Endothelial cell of umbilical vein (primary cell): ENCODE measurements around the gene INSRR. TPM values are rescaled to one million over a fixed set of nuclear protein-coding genes. Genes with fewer than 3 reads are reported as not detected.

Source experiments
- BruUV-seq: library from RNA; stranded (reverse); fragments of 400-500 nt; replicated peaks from 2 replicates; lab custom pipeline; 2021; lab: Mats Ljungman, UMichigan
- CTCF ChIA-PET: fragments of 300-600, 350-600 bp; sonication (Branson Sonifier 250); formaldehyde crosslinking; loops from one replicate; lab custom pipeline; 2021; ENCODE audit warnings: antibody characterized with exemption, inconsistent platforms; lab: Charles Lee
- POLR2A ChIA-PET: fragments of 300-600, 350-600 bp; sonication (Branson Sonifier 250); formaldehyde crosslinking; loops from one replicate; lab custom pipeline; 2021; ENCODE audit warnings: antibody characterized with exemption, inconsistent platforms; lab: Charles Lee
- DNase-seq: peaks from one replicate; pipeline ENCODE4 v3.0.0-alpha.2; 2011; ENCODE audit warnings: low read depth, low spot score
- FAIRE-seq: peaks from 2 replicates; lab custom pipeline; 2011; peaks lifted over from hg19 to GRCh38; lab: Jason Lieb, UNC
- H2AFZ ChIP-seq: 2 replicates; pipeline ENCODE4 v1.6.0; 2012; ENCODE audit warnings: low read depth, low read length, control low read depth, inconsistent platforms
- H3K27ac ChIP-seq: 2 replicates; pipeline ENCODE4 v1.5.1; 2011; ENCODE audit warnings: low read depth, mild to moderate bottlenecking, control low read depth, low read length, moderate library complexity; ENCODE audit not compliant: insufficient read depth
- H3K27me3 ChIP-seq, 2 experiments: 2 replicates each; pipeline versions ENCODE4 v1.6.0 to v1.6.1; 2011; ENCODE audit warnings: low read length in 2 of 2, mixed read lengths in 1 of 2; ENCODE audit not compliant: control insufficient read depth in 2 of 2, insufficient read depth in 2 of 2
- H3K36me3 ChIP-seq, 2 experiments: 2 replicates in 1 of 2; 3 replicates in 1 of 2; pipeline ENCODE4 v1.5.1; 2011; ENCODE audit warnings: low read length in 2 of 2, mild to moderate bottlenecking in 1 of 2, moderate library complexity in 1 of 2; ENCODE audit not compliant: control insufficient read depth in 2 of 2, insufficient read depth in 2 of 2; ENCODE audit errors: extremely low read depth in 1 of 2
- H3K4me1 ChIP-seq: 3 replicates; pipeline ENCODE4 v1.5.1; 2011; ENCODE audit warnings: mild to moderate bottlenecking, low read length; ENCODE audit not compliant: control insufficient read depth, insufficient read depth; ENCODE audit errors: extremely low read depth
- H3K4me2 ChIP-seq: 2 replicates; pipeline ENCODE4 v1.6.1; 2011; ENCODE audit warnings: low read length, control low read depth, mixed read lengths; ENCODE audit not compliant: insufficient read depth
- H3K4me3 ChIP-seq, 3 experiments: fragments of 200-600 bp in 1 of 3; sonication (generic), shearing (Covaris generic) in 1 of 3; replicated peaks in 1 of 3; 2 replicates each; pipeline ENCODE4 v1.5.1; 2011 to 2016; ENCODE audit warnings: control low read depth in 3 of 3, low read length in 3 of 3, mild to moderate bottlenecking in 2 of 3, inconsistent platforms in 1 of 3, low read depth in 1 of 3, moderate library complexity in 1 of 3; ENCODE audit not compliant: insufficient read depth in 1 of 3
- H3K79me2 ChIP-seq: 2 replicates; pipeline ENCODE4 v1.6.0; 2012; ENCODE audit warnings: low read length, inconsistent platforms; ENCODE audit not compliant: control insufficient read depth, insufficient read depth
- H3K9ac ChIP-seq: replicated peaks from 2 replicates; pipeline ENCODE3; 2011; ENCODE audit warnings: low read length, control low read depth; ENCODE audit not compliant: insufficient read depth; ENCODE audit errors: extremely low read depth
- H3K9me1 ChIP-seq: replicated peaks from 3 replicates; pipeline ENCODE4 v1.6.0; 2011; ENCODE audit warnings: mild to moderate bottlenecking, low read length; ENCODE audit not compliant: control insufficient read depth, insufficient read depth; ENCODE audit errors: extremely low read depth
- H3K9me3 ChIP-seq: replicated peaks from 2 replicates; pipeline ENCODE4 v1.5.1; 2012; ENCODE audit warnings: low read length, inconsistent platforms; ENCODE audit not compliant: control insufficient read depth, insufficient read depth
- H4K20me1 ChIP-seq: replicated peaks from 2 replicates; pipeline ENCODE3; 2011; ENCODE audit warnings: mild to moderate bottlenecking, low read length; ENCODE audit not compliant: control insufficient read depth, insufficient read depth; ENCODE audit errors: extremely low read depth
- CTCF ChIP-seq, 2 donors: IDR thresholded peaks; 1 replicate in 1 of 2; 2 replicates in 1 of 2; pipeline ENCODE4 v1.5.1; 2011; ENCODE audit warnings: low read length in 2 of 2, mild to moderate bottlenecking in 2 of 2, moderate library complexity in 2 of 2, control low read depth in 1 of 2, inconsistent platforms in 1 of 2, low read depth in 1 of 2; ENCODE audit not compliant: insufficient read depth in 1 of 2; ENCODE audit errors: extremely low read depth in 1 of 2
- EZH2 ChIP-seq: IDR thresholded peaks from 2 replicates; pipeline ENCODE4 v1.6.1; 2012; ENCODE audit warnings: borderline replicate concordance, low read depth, mild to moderate bottlenecking, moderate library complexity, low read length, inconsistent platforms; ENCODE audit not compliant: severe bottlenecking
- GATA2 ChIP-seq: IDR thresholded peaks from 2 replicates; pipeline ENCODE4 v1.7.0; 2011; ENCODE audit warnings: low read depth, mild to moderate bottlenecking, moderate library complexity, mixed read lengths, low read length; ENCODE audit not compliant: insufficient read length, insufficient read depth
- JUN ChIP-seq: IDR thresholded peaks from 2 replicates; pipeline ENCODE4 v1.6.1; 2011; ENCODE audit warnings: borderline replicate concordance, low read depth; ENCODE audit not compliant: insufficient read length, insufficient read depth
- MAX ChIP-seq: IDR thresholded peaks from 2 replicates; pipeline ENCODE4 v1.6.1; 2011; ENCODE audit not compliant: insufficient read depth, insufficient read length
- MYC ChIP-seq: IDR thresholded peaks from one replicate; pipeline ENCODE4 v1.6.1; 2011; ENCODE audit warnings: mild to moderate bottlenecking, low read depth, low read length
- POLR2A ChIP-seq: IDR thresholded peaks from 2 replicates; pipeline ENCODE4 v1.6.1; 2012; ENCODE audit warnings: low read depth, mild to moderate bottlenecking, control low read depth, low read length
- POLR2AphosphoS5 ChIP-seq: IDR thresholded peaks from 2 replicates; pipeline ENCODE4 v1.6.1; 2012; ENCODE audit warnings: low read depth, mild to moderate bottlenecking, control low read depth, low read length, moderate library complexity; ENCODE audit not compliant: insufficient read depth
- dilution Hi-C: fragments of 300-500 bp; cut with MboI; formaldehyde crosslinking; loops from one replicate; pipeline ENCODE4 v1.15.0; 2019; ENCODE audit warnings: low sequenced_read_pairs; ENCODE audit not compliant: extremely low pct_ligation_motif_present
- intact Hi-C: fragments of 100-400 bp; cut with micrococcal nuclease; formaldehyde crosslinking; loops from one replicate; pipeline ENCODE4 v1.10.0; 2022
- polyA plus RNA-seq, 4 experiments: library from polyadenylated mRNA; depleted of rRNA in 3 of 4; stranded (reverse) in 3 of 4; unstranded in 1 of 4; fragments of >200 nt; gene quantifications; 2 replicates each; pipeline versions ENCODE4 v1.2.1 to v1.2.3, GENCODE V29; 2011 to 2012; ENCODE audit warnings: missing spikeins in 1 of 4
- total RNA-seq: library from RNA; stranded (reverse); gene quantifications from 2 replicates; pipeline ENCODE4 v1.2.3, GENCODE V29; 2021

INSRR gene
- total and polyA plus RNA-seq, 2 donors (not counting 3 experiments of a cell fraction or from before 2014, with no cell fraction given): not detected

GRCh38 chr1:156815307-156815826 lies 43.5 kb downstream of the INSRR start:
- intact Hi-C loops (loop anchor here (1.0 kb wide), 1 partner anchor 45 kb away; the partner anchor contains the start of gene NTRK1), dilution Hi-C loops (no loop called here)
- FAIRE-seq (peak; percentile 86), DNase-seq (peak; percentile 34)
- Histone ChIP-seq H3K9ac (no peak overlapping the region), H3K9me3 (no peaks in the 10 kb centered on the region), H2AFZ (no peak overlapping the region), H4K20me1 (no peaks in the 10 kb centered on the region), H3K36me3 (no peaks in the 10 kb centered on the region), H3K27me3 (no peaks in the 10 kb centered on the region), H3K4me3 (no peak overlapping the region), H3K4me2 (no peak overlapping the region), H3K79me2 (no peaks in the 10 kb centered on the region), H3K9me1 (no peaks in the 10 kb centered on the region), H3K4me1 (peaks cover 33% of the 10 kb centered on the region), H3K27ac (peak overlapping the region; percentile 51)
- BruUV-seq: no TSS peak
- TF ChIP-seq MAX: no peak
- TF ChIP-seq POLR2AphosphoS5: no peak
- no peak for TF ChIP-seq GATA2
- TF ChIP-seq MYC: no peak
- no peak for TF ChIP-seq POLR2A
- TF ChIP-seq JUN: no peak
- TF ChIP-seq CTCF (IDR thresholded peaks at IDR 0.05; ENCODE audit: extremely low read depth in 1 of 2, insufficient read depth in 1 of 2, low read depth in 1 of 2, low read length in 2 of 2): no peak
- TF ChIP-seq EZH2: no peak
- ChIA-PET CTCF (interaction anchor here (0.7 to 5.0 kb wide), 9 partner anchors 9 to 126 kb away, joined by 3 to 67 read pairs (median 6); partner anchors contain the start of genes INSRR and NTRK1), POLR2A (no interaction called here)
